Tibial nerve (tissue), 3 donors: Measurements from ENCODE around the gene CRIP2.

Experiments
- CTCF ChIP-seq, 5 experiments: fragments of 200-600 bp in 3 of 5; fragments of 450-650 bp in 2 of 5; sonication (generic) in 3 of 5; IDR thresholded peaks; one replicate each; pipeline ENCODE4 v1.5.1; 2016 to 2019; ENCODE audit warnings: antibody characterized with exemption in 5 of 5, mild to moderate bottlenecking in 3 of 5, moderate library complexity in 2 of 5
- POLR2A ChIP-seq, 2 donors: fragments of 450-650 bp; IDR thresholded peaks; one replicate each; pipeline ENCODE4 v1.6.1; 2017; ENCODE audit warnings: antibody characterized with exemption in 2 of 2, mild to moderate bottlenecking in 2 of 2, moderate library complexity in 2 of 2

GRCh38 chr14:105467942-105468471 is 6.6 kb upstream of the CRIP2 start:
- no peak for TF ChIP-seq CTCF (IDR thresholded peaks at IDR 0.05)
- no peak for TF ChIP-seq POLR2A (IDR thresholded peaks at IDR 0.05)
